Measurements from ENCODE around the gene LRRC4C. TPM values are rescaled to one million over a fixed set of nuclear protein-coding genes. Genes with fewer than 3 reads are reported as not detected.

The LRRC4C gene
- total RNA-seq, 2 experiments from 2014 or later: not detected

DNA sequence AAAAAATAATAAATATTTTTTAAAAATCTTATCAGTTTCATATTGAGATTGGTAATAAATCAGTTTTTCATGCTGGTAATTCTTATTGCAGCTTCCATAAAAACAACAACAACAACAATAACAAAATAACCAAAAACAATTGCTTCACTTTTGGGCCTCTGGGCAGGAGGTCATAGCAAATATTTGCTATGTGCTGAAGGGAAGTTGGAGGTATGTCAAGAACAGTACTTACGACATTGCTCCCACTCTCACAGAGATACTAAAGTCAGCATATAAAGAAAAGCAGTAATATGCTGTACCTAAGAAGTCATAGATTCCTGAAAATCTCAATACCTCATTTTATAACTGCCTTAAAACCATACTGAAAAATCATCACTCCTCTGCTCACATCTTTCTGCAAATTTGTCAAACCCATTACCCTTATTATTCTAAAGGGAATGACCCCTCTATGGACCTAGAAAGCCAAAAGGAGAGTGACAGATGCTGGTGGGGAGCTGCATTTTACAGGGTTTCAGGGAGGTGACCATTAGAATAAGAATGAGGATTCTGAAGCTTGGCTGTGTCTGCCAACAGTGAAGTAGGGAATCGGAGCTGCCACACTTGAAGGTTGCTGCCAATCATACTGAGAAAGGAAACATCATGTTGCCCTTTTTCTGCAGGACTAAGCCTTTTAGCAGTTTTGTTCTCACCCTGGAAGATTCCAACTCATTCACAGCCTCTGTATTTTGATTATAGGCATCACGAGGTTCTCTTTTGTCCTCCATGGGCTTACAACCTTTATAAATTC, 742.9 kb downstream of the LRRC4C start:
- no peak overlapping the region for H3K27ac Mint-ChIP-seq
- DNase-seq: no peak
- H3K4me1 Mint-ChIP-seq: no peaks in the 10 kb centered on the region
- no peaks in the 10 kb centered on the region for H3K36me3 Mint-ChIP-seq
- ATAC-seq: no peak
- H3K4me3 Mint-ChIP-seq: no peak overlapping the region
- H3K9me3 Mint-ChIP-seq (ENCODE audit: low read depth): peaks cover 3% of the 10 kb centered on the region
- no peaks in the 10 kb centered on the region for H3K27me3 Mint-ChIP-seq
- CTCF ChIA-PET: no interaction called here

DNA sequence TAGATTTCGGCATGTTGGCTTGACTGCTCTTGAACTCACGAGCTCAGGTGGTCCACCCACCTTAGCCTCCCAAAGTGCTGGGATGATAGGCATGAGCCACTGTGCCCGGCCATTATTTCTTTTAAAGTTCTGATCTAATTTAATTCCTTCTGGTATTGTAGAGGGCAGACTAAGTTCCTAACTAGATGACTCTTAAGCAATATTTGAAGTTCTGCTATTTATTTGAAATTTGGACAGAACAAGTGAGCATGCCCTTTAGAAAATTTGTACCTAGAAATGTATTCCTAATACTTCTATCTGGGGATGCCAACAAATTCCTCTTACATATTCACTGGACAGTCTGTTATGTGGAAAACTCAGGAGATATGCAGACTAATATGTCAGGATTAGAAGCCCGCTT, 746.4 kb downstream of the LRRC4C start:
- H3K27me3 Mint-ChIP-seq: no peaks in the 10 kb centered on the region
- CTCF ChIA-PET: no interaction called here
- H3K9me3 Mint-ChIP-seq (ENCODE audit: low read depth): peaks cover 5% of the 10 kb centered on the region

DNA sequence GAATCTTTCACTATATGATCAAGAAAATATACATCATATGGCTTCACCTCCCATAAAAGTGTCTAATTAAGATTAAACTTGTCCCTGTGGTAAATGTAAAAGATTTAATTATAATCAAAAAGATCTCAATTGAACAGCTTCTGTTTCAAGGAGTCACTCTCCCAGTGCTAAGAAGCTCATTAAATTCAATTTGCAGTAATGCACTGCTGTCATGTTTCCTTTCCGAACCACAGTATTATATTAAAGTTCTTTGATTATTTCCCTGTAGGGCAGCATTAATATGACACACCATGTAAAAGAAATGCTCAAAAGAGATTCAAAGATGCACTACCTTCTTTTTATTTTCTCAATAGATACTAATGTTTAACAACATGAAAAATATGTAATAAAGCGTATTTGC, 758.4 kb downstream of the LRRC4C start:
- Mint-ChIP-seq H3K36me3 (no peaks in the 10 kb centered on the region), H3K27ac (no peak overlapping the region), H3K4me3 (no peak overlapping the region)

More for the DNA sequence above, 746.4 kb downstream of the LRRC4C start:
- no peak for ATAC-seq
- H3K4me3 Mint-ChIP-seq: no peak overlapping the region
- DNase-seq: no peak
- no peak overlapping the region for H3K27ac Mint-ChIP-seq
- H3K36me3 Mint-ChIP-seq: no peaks in the 10 kb centered on the region
- H3K4me1 Mint-ChIP-seq: no peaks in the 10 kb centered on the region

DNA sequence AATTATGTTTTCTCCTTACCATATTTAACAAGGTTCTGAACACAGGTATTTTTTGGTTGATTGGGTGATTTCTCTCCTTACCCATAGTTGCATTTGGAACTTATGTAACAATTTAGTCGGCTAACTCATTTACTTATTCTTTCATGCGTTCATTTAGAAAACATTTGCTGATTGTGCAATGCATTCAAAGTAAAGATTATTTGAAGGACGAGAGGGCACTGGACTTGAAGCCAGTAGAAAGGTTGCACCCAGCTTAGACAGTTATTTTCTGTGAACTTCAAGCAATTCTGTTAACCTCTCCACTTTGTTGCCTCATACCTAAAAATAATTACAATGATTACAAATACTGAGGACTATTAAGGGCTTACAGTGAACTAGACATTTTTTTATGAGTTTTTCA, 769.6 kb downstream of the LRRC4C start:
- H3K27me3 Mint-ChIP-seq: no peaks in the 10 kb centered on the region
- H3K4me1 Mint-ChIP-seq: no peaks in the 10 kb centered on the region
- DNase-seq (no peak), ATAC-seq (no peak)
- H3K9me3 Mint-ChIP-seq (ENCODE audit: low read depth): peaks cover 13% of the 10 kb centered on the region
- no peak overlapping the region for H3K27ac Mint-ChIP-seq
- no peaks in the 10 kb centered on the region for H3K36me3 Mint-ChIP-seq
- H3K4me3 Mint-ChIP-seq: no peak overlapping the region
- CTCF ChIA-PET: no interaction called here

More for the DNA sequence above, 758.4 kb downstream of the LRRC4C start:
- H3K9me3 Mint-ChIP-seq (ENCODE audit: low read depth): peaks cover 9% of the 10 kb centered on the region
- ATAC-seq (no peak), DNase-seq (no peak)
- no peaks in the 10 kb centered on the region for H3K27me3 Mint-ChIP-seq
- no peaks in the 10 kb centered on the region for H3K4me1 Mint-ChIP-seq
- CTCF ChIA-PET: no interaction called here

DNA sequence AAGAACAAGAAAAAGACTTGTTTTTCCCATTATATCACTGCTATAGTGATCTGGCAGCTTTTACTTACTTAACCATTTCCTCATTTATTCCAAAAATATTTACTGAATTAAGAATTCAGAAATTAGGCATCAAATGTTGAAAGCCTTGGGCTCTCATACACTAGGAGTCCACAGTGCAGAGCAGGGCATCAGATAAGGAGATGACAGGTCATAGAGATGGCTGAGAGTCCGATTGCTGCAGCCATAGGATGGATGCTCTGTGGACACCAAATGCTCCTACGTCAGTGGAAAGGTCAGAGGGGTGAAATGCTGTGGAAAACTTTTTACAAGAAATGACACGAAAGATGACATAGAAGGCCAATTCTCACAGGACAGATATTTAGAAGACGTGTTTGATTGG, 771.1 kb downstream of the LRRC4C start:
- ATAC-seq (no peak), DNase-seq (no peak)
- Mint-ChIP-seq H3K27ac (no peak overlapping the region), H3K9me3 (ENCODE audit: low read depth) (peaks cover 7% of the 10 kb centered on the region), H3K36me3 (no peaks in the 10 kb centered on the region), H3K4me3 (no peak overlapping the region), H3K27me3 (no peaks in the 10 kb centered on the region), H3K4me1 (no peaks in the 10 kb centered on the region)
- CTCF ChIA-PET: no interaction called here

DNA sequence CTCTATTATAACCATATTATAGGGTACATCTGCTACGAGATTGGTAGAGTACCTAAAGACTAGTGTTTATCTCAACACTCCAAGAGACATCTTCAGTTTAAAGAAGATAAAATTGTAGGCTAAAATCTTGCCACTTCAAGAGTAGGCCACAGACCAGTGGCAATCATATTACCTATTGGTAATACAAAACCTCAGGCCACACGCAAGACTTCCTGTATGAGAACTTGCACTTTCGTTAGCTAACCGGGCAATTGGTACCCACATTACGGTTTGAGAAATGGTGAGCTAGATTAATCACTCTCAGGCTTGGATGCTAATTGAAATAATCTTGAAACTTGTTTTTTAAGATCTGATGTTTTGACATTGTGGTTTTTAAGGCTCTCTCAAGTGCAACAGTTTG, 772.7 kb downstream of the LRRC4C start:
- Mint-ChIP-seq H3K36me3 (no peaks in the 10 kb centered on the region), H3K4me1 (no peaks in the 10 kb centered on the region), H3K9me3 (ENCODE audit: low read depth) (peaks cover 3% of the 10 kb centered on the region), H3K27me3 (no peaks in the 10 kb centered on the region), H3K4me3 (no peak overlapping the region), H3K27ac (no peak overlapping the region)
- ATAC-seq (no peak), DNase-seq (no peak)
- CTCF ChIA-PET: no interaction called here

DNA sequence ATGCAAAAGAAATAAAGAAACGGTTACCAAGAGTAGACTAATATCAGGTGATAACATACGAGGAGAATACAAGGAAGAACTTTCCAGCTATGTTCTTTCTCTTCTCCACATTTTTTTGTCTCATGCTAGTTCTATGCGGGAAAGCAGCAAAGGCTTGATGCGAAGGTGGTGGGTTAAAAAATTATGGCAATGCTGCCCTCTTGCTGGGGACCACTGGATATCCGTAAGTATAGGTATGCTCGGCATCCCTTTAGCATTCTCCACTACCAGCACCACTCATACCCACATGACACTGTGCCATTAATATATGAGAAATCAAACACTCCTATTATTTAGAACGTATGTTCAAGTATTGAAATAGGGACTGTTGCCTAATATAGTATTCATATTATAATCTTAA, 776.4 kb downstream of the LRRC4C start:
- H3K27me3 Mint-ChIP-seq: no peaks in the 10 kb centered on the region
- no peaks in the 10 kb centered on the region for H3K4me1 Mint-ChIP-seq
- H3K9me3 Mint-ChIP-seq (ENCODE audit: low read depth): peaks cover 6% of the 10 kb centered on the region
- no peaks in the 10 kb centered on the region for H3K36me3 Mint-ChIP-seq
- H3K4me3 Mint-ChIP-seq: no peak overlapping the region
- no peak overlapping the region for H3K27ac Mint-ChIP-seq
- DNase-seq: no peak
- CTCF ChIA-PET: no interaction called here
- ATAC-seq: no peak

DNA sequence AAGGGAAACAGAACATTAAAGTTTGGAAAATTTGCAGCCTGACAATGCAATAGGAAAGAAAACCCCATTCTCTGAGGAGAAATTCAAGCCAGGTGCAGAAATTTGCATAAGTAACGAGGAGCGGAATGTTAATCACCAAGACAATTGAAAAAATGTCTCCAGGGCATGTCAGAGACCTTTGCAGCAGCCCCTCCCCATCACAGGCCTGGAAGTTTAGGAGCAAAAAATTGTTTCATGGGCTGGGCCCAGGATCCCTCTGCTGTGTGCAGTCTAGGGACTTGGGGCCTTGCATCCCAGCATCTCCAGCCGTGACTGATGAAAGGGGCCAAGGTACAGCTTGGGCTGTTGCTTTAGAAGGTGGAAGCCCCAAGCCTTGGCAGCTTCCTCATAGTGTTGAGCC, 780.2 kb downstream of the LRRC4C start:
- H3K27ac Mint-ChIP-seq: no peak overlapping the region

DNA sequence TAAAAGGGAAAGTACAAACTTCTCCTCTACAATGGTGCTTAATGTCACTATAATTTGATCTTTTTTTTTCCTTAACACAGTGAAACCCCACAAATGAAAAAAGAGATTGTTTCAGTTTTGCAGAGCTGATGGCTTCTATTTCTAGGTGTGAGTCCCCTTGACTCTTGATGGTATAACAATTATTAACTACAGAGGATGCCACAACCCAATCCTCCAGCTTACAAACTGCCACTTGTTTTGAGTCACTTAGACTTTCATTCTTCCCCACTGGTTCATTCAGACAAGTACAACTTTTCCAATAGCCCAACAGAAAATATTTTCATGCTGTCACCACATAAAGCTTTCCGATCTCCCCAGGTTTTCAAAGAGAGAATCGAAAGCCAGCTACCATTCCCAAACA, 812.2 kb downstream of the LRRC4C start:
- no peak for DNase-seq
- ATAC-seq: no peak
- Mint-ChIP-seq H3K4me1 (no peaks in the 10 kb centered on the region), H3K36me3 (no peaks in the 10 kb centered on the region), H3K4me3 (no peak overlapping the region), H3K9me3 (ENCODE audit: low read depth) (peaks cover 22% of the 10 kb centered on the region), H3K27ac (no peak overlapping the region), H3K27me3 (no peaks in the 10 kb centered on the region)
- CTCF ChIA-PET: no interaction called here

More for the DNA sequence above, 780.2 kb downstream of the LRRC4C start:
- Mint-ChIP-seq H3K36me3 (no peaks in the 10 kb centered on the region), H3K4me3 (no peak overlapping the region), H3K9me3 (ENCODE audit: low read depth) (peaks cover 8% of the 10 kb centered on the region), H3K4me1 (no peaks in the 10 kb centered on the region), H3K27me3 (no peaks in the 10 kb centered on the region)
- no peak for DNase-seq
- CTCF ChIA-PET: no interaction called here
- no peak for ATAC-seq

DNA sequence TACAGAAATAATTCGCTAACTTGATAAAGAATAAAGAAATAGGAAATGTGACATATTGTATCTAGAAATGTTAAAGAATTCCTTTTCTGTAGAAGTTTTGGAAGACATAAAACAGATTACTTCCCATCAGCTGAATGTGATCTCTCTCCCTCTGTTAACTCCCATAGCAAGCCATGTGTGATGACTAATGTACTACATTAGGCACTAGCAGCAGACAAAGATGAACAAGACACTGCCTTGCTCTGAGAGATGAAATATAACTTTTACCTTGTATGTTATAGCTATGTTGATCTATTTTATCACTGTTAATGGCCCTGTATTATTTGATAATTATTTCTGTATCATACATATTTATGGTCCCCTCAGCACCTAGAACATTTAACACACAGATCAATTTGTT, 817.2 kb downstream of the LRRC4C start:
- ATAC-seq: no peak
- DNase-seq: no peak
- Mint-ChIP-seq H3K27ac (no peak overlapping the region), H3K4me3 (no peak overlapping the region), H3K4me1 (no peaks in the 10 kb centered on the region), H3K9me3 (ENCODE audit: low read depth) (peaks cover 13% of the 10 kb centered on the region), H3K27me3 (no peaks in the 10 kb centered on the region), H3K36me3 (no peaks in the 10 kb centered on the region)
- CTCF ChIA-PET: no interaction called here

DNA sequence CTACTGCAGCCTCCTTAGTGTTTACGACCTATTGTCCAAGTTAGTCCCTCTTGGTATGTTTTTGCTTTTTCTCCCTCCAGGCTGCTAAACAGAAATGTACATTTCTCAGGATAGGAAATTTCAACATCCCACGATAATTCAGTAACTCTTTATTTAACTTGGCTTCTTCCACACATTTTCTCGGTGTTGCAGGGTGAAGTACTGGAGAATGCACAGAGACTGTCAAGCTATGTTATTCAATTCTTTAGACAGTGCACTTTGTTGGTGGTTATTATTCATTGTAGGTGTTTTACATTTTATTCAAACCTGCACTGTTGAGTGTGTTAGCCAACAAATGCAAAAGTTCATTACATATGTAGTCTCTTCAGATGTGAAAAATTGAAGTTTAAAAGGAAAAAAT, 839.8 kb downstream of the LRRC4C start:
- no peak for DNase-seq
- Mint-ChIP-seq H3K4me1 (no peaks in the 10 kb centered on the region), H3K27me3 (no peaks in the 10 kb centered on the region), H3K36me3 (no peaks in the 10 kb centered on the region), H3K9me3 (ENCODE audit: low read depth) (peaks cover 15% of the 10 kb centered on the region), H3K4me3 (no peak overlapping the region), H3K27ac (no peak overlapping the region)
- ATAC-seq: no peak
- CTCF ChIA-PET: no interaction called here

DNA sequence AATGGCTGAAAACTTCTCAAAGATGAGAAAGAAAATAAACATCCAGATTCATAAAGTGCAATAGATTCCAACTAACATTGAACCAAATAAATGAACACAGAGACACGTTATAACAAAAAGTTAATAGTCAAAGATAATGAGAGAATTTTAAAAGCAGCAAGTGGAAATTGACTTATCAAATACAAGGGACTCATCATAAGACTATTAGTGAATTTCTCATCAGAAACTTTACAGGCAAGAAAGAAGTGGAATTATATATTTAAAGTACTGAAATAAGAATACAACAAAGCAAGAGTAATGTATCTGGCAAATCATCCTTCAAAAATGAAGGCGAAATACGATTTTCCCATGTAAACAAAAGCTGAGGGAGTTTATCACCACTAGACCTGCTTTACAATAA, 852.7 kb downstream of the LRRC4C start:
- Mint-ChIP-seq H3K4me3 (no peak overlapping the region), H3K4me1 (no peaks in the 10 kb centered on the region), H3K36me3 (no peaks in the 10 kb centered on the region), H3K9me3 (ENCODE audit: low read depth) (peaks cover 13% of the 10 kb centered on the region), H3K27me3 (no peaks in the 10 kb centered on the region), H3K27ac (no peak overlapping the region)
- ATAC-seq: no peak
- CTCF ChIA-PET: no interaction called here
- DNase-seq: no peak

DNA sequence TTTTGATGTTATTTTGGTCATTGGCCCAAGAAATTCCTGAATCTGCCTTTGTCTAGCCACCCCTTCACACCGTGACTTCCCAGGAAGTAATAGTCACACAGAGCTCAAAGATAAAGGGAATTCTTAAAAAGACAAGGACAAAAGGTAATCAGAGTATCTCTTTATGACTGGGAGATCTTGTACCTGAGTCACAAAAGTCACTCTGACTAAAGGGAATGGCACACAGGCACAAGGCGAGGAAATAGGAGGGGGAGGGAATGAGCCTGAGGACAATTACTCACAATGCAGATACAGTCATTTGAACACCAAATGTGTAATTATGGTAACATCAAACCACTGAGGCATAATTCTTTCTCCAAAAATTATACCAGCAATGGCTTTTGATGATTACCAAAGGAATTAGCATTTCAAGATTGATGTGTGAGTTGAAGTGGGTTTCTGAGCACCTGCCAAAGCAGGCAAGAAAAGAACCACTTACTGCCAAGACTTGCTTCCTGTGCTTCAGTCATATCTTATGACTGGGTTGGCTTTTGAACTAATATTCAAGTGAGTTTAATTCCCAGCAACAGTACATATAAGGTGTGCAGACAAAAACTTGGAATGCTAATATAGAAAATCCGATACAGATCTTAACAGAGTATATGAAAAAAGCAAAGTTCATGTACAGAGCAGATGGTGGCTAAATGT, 856.4 kb downstream of the LRRC4C start:
- Mint-ChIP-seq H3K27me3 (no peaks in the 10 kb centered on the region), H3K4me3 (no peak overlapping the region), H3K36me3 (no peaks in the 10 kb centered on the region), H3K27ac (no peak overlapping the region), H3K9me3 (ENCODE audit: low read depth) (peaks cover 16% of the 10 kb centered on the region), H3K4me1 (no peaks in the 10 kb centered on the region)
- CTCF ChIA-PET: no interaction called here
- ATAC-seq: no peak
- DNase-seq: no peak

DNA sequence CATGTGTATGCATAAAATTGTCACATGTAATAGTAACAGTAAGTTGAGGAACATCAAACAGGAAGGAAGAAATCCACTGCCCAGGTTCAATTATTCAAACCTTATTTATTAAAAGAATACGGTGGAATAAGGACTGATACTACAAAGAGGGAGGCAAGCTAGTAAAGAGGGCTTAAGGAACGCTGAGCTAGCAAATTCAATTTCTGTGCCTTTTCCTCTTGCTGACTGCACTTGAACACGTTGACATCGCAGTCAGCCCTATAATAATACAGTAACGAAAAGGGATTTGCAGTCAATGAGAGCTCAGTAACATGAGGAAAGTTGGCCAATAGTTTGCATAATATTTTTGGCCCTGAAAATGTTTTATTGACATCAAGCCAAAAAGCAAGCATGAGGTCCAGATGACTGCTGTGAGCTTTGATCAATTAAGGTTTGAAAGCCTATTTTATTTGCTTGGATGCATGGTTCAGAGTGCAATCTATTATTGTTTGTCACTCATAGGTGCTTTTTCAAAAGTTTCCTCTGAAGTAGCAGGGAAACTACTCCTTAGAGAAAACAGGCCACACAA, 861.8 kb downstream of the LRRC4C start:
- CTCF ChIA-PET: no interaction called here
- ATAC-seq: no peak
- DNase-seq: no peak
- Mint-ChIP-seq H3K27me3 (no peaks in the 10 kb centered on the region), H3K4me1 (no peaks in the 10 kb centered on the region), H3K27ac (no peak overlapping the region), H3K36me3 (no peaks in the 10 kb centered on the region), H3K9me3 (ENCODE audit: low read depth) (peaks cover 25% of the 10 kb centered on the region), H3K4me3 (no peak overlapping the region)
